HS-27A (cell line): ENCODE measurements around the gene CNPPD1.

ENCODE experiments used
- DNase-seq: peaks from one replicate; pipeline ENCODE4 v3.0.0-alpha.2; 2012; ENCODE audit warnings: low read depth, missing footprints

Gene CNPPD1

GRCh38 chr2:219179601-219180465, 3.1 kb upstream of the CNPPD1 start:
- no peak for DNase-seq

DNA sequence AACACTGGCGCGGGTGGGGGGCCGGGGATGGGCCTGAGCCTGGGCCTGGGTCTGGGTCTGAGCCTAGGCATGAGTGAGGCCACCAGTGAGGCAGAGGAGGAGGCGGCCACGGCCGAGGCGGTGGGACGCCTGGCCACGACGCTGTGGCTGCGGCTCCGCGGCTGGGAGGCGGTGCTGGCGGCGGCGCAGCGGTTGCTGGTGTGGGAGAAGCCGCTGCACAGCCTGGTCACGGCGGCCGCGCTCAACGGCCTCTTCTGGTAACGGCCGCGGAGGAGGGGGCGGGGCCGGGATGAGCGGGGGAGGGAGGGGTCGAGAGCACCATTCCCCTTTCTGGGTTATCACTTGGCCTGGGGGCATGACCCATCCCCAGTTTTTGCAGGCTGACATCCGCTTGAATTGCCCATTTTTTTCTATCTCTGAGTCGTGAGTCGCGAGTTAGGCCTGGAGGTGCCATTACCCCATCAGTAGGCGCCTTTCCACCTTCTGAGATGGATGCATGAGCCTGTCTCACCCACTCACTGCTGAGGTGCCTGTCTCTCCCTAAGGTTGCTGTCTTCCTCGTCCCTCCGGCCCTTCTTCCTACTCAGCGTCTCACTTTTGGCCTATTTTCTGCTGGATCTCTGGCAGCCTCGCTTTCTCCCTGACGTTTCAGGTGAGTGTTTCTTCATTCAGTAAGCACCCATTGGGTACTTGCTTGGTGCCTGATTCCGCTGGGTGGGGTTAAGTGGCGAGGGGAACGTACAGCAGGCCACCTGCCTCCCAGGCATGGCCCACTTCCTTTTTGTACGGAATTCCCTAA, 1.9 kb upstream of the CNPPD1 start:
- no peak for DNase-seq

GRCh38 chr2:219177552-219178376, 1.0 kb upstream of the CNPPD1 start, which contains the start of gene RETREG2:
Gene RETREG2, plus strand, starts transcription at chr2:219178275. Its CDS starts 78 bp downstream, at chr2:219178353.
- DNase-seq = no peak

- DNase-seq = no peak
Measured at GRCh38 chr2:219175928-219176817, 552 bp downstream of the CNPPD1 start.

DNA sequence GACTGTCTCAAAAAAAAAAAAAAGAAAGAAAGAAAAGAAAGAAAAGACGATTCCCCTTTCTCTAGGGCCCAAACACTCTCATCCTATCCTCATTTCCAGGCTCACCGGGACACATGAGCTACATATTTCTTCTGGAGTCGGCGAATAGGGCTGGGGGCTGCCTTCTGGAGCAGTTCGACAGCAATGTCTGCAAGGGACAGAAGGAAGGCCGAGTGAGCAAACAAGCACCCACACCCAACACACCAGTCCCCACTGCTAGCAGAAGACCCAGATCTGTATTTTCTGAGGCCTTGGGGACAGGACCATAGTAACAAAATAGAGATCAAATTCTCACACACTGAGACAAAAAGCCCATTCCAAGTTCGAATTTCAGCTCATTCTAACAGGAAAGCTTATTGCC, 1.2 kb downstream of the CNPPD1 start:
- no peak for DNase-seq

DNA sequence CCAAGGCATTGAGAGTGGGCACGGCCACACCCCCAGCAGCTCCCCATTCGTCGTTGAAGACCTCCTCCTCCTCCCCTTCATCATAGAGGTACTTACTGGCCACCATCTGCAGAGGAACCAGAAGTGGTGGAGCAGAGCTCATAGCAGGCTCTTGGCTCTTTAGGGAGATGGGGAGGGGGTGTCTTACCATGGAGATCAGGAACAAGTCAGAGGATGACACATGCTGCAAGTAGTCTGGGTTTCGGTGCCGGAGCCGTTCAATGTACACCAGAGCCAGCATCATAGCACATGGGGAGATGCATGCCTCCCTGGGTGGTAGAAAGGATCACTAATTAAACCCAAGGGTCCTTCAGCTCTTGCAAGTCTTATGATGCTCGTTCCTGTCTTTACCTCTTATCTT, 1.9 kb downstream of the CNPPD1 start:
- no peak for DNase-seq

DNA sequence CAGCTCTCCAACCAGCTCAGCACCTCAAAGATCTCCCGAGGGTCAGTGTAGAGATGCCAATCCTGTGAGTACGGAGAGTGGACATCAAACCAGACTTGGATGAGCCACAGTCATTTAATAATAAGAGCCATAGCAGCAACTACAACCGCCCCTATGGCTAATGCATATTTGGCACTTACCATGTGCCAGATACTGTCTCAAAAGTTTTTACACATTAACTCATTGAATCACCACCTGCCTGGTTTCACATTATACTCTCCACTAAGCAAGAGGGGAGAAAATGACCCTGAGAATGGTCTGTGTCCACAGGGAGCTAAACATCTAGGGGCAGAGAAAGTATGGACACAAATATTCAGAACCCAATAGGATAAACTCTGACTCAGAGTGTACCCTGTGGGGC, 2.6 kb downstream of the CNPPD1 start:
- no peak for DNase-seq

- no peak for DNase-seq
Measured at GRCh38 chr2:219173176-219173575, 3.5 kb downstream of the CNPPD1 start.

DNA sequence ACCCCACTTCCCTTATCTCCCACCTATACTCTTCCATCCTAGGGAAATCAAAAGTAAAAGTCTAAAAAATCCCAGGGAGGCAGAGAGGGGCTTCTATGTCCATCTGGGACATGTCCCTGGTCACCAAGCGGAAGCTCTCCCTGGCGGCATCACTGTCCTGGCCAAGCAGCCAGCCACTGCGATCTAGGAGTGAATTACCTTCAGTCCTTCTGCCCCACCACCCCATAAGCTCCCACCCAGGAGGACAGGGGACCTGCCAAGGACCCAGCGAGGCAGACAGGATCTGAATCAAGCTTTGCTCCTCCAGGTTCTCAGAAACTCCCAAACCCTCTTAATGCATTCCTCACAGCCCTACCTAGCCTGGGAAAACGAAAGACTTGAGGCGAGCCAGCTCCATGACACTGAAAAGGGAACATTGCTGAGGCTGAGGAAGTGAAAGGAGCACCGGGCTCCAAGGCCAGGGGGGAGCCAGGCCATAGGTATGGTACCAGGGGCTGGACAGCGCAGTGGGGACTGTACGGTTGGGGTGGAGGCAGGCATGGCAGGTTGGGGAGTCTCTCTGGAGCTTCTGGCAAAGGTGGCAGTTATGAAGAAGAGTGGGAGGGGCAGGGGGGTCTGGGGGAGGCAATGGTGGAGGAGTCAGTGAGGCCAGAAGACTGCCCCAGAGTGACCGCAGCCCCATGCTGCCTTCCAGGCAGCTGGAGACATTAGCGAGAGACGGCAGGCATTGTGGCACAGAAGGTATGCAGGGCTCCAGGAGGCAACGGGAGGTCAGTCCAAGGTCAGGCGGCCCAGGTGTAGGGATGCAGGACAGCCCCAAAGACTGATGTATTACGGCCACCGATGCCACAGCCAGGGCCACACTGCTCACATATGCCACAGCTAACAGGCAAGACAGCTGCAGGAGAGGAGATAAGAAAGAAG, 4.2 kb downstream of the CNPPD1 start:
- no peak for DNase-seq

- no peak for DNase-seq
Measured at GRCh38 chr2:219171231-219171651, 5.5 kb downstream of the CNPPD1 start.

- no peak for DNase-seq
Measured at GRCh38 chr2:219169930-219170654, 6.6 kb downstream of the CNPPD1 start, which contains the start of gene SLC23A3. Gene SLC23A3, minus strand, starts transcription at chr2:219170029. Its CDS starts 45 bp downstream, at chr2:219169984.

DNA sequence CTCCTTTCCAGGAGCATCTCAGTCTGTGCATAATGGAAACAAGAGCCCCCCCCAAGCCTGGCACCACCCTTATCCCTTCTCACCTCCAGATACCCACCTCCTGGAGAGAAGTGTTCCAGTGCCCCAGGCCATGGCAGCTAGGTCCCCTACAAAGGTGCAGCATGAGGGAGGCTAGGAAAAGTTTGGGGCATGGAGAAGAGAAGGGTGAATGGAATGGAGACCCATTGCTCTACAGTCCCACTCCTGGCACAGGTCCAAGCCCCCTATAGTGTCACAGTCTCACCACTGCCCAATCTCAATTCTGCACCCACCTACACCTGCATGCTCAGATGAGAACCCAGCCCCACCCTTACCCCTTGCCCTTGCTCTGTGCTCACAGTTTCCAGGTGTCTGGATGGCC, 7.8 kb downstream of the CNPPD1 start:
- DNase-seq = no peak

DNA sequence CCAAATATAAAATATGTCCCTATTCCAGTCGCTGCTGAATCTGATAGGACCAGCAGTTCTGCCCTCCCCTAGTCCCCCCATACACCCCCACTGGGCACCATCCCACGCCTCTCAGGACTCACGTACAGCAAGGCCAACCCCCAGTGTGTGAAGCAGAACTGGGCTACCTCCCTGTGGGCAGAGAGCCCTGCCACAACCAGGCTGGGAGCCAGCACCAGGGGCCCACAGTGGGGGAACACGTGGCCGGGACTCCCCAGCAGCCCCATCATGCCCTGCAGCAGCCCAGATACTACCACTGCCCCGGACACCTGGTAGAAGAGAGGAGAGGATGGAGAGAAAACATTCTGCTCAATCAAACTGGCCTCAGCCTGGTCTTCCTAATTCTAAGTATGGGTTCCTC, 8.2 kb downstream of the CNPPD1 start:
- DNase-seq = no peak

- DNase-seq = no peak
Measured at GRCh38 chr2:219167997-219168396, 8.7 kb downstream of the CNPPD1 start.

DNA sequence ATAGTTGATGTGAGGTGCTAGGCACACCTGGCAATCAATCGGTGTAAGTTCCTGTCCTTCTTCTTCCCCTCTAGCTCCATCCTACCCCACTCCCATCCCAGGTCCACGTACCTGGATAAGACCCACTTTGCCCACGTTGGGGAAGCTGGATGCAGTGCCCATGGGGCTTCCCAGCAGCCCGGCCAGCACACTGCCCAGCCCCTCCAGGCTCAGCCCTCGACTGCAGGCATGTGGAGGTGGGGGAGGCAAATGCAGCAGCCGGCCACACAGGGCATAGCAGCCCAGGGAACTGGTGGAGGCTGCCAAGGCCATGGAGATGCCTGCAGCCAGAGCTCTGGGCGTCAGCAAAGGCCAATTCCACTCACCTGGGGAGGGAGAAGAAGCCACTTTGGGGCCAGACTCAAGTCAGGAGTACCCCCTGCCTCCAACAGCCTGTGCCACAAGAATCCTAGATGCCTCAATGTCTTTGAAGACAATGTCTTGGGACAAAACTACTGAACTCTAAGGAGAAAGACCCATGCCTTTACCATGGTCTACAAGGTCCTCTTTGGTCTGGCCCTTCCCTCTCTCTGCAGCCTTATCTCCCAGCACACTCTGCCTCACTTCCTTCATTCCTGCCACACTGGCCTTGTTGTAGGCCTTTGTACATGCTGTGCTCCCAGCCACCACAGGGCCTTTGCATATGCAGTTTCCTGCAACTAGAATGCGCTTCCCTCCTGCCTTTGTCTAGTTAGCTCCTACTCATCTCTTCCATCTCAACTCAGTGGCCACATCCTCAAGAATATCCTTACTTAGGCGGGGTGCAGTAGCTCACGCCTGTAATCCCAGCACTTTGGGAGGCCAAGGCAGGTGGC, 11.4 kb downstream of the CNPPD1 start:
- no peak for DNase-seq

DNA sequence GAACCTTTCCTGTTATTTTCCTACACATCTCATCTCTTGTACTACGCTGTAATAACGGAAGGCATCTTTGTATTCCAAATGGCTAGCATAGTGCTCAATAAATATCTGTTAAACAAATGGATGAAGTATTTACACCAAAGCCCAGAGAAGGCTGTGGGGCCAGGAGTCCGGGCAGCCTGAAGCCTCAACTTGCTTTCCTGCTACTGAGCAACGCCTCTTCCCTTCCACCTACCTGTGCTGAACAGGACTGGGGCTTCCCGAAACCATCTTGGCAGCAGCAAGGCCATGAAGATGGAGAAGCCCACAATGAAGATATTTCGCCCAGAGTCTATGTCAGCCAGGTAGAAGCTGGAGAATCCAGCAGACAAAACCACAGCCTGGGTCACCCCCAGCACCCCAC, 13.6 kb downstream of the CNPPD1 start:
- DNase-seq = no peak

GRCh38 chr2:219161097-219161496, 15.6 kb downstream of the CNPPD1 start:
- DNase-seq = no peak
